Superior temporal gyrus (tissue), 1 donor: ENCODE data around the gene SECISBP2.
"Not testable (repeated sequence)": the region's sequence is repeated elsewhere in the genome, so short reads cannot be mapped to it uniquely, and the experiment has no call there.

ENCODE experiments used
- DNase-seq: peaks from one replicate; pipeline ENCODE4 v3.0.0-alpha.2; 2016; ENCODE audit errors: extremely low spot score

The SECISBP2 gene

DNA sequence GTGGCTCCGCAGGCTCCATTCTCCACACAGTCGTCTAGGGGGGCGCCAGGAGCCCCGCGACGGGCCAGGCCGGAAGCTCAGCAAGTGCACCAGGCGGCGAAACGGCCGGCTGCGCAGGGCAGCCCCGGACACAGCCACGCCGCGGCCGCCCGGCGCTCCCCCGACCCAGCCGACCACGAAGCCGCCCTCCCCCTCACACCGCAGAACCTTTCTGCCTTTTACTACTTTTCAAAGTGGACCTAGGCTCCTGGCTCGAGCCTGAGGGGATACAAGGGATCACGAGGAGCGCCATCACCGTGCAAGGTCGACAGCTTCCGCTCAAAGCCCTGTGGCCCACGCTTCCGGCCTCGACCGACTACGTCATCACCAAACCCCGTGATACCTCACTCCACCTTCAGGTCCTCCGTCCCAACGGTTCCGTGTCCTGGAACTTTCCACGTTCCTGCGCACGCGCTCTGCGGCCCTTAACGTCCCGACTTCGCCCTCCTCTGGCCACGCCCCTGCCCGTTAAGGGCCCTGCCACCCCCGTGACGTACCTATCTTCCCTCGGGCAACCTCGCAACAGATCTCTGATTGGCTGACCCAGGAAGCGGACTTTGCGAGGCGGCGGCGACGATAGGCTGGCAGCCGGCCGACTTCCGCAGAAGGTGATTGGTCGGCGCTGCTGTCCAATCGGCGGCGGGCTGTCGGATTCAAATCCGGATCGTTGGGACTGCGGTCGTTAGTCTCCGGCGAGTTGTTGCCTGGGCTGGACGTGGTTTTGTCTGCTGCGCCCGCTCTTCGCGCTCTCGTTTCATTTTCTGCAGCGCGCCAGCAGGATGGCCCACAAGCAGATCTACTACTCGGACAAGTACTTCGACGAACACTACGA lies 7.6 kb upstream of the SECISBP2 start, which contains the start of gene CKS2:
CKS2 (plus strand) TSS at position 721 of the 871 bp plus-strand sequence; CDS start at position 819, 98 bp downstream.
- peak; percentile 100 for DNase-seq

DNA sequence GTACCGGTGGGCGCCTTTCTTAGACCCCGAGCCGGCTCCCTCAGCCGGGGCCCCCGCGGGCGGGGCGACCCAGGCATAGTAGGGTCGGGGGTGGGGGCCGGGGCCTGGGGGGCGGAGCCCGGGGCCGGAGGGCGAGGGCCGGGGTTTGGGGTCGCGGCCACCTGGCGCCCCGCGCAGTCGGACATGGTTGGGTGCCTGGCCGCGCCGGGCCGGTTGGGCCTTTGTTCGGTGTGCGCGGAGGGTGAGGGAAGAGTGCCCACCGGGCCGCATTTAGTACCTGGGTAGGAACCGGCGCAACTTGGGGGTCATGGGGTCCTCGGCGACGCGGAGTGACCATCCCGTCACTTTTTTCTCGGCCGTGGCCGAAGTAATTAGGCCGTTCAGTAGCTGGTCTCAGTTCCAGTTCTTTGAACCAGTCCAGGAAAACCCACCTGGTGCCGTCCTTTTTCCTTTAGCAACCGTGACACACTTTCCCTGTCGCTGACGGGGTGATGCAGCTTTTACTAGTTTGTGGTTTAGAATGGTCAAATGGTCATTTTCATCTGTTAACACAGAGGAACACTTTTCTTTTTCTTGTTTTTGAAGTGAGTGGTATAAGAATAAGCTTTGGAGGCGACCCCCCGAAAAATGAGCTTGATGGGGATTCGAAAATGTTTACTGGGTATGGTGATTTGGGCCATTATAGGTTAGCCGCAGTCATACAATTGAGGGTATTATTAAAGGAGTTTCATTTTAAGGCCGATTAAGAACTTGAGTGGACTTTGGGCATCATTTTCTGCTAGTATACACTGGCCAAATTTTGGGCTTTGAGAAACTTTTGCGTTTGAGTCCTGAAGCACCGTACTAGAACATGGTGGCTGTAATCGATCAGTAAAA lies 6.7 kb upstream of the SECISBP2 start:
- no peak for DNase-seq

GRCh38 chr9:89312222-89312571 lies 6.1 kb upstream of the SECISBP2 start:
- no peak for DNase-seq

DNA sequence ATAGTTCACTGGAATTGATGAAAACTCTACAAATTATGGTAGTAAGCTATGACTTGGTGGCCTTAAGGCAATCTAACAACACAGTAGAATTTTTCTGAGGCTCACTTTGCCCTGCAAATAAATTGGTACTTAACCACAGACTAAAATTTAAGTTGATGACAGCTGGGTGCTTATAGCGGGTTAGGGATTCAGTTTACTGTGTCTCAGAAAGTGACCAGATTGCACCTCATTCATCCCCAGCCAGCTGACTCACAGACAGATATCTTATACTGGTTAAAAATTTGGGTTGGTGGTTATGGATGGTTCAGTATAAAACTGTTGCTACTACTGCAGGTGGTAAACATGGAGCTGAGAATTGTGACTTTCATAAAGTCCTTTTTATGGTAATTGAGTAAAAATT lies 4.5 kb upstream of the SECISBP2 start:
- DNase-seq: no peak

- DNase-seq: no peak
Measured at GRCh38 chr9:89314955-89315354, 3.3 kb upstream of the SECISBP2 start.

DNA sequence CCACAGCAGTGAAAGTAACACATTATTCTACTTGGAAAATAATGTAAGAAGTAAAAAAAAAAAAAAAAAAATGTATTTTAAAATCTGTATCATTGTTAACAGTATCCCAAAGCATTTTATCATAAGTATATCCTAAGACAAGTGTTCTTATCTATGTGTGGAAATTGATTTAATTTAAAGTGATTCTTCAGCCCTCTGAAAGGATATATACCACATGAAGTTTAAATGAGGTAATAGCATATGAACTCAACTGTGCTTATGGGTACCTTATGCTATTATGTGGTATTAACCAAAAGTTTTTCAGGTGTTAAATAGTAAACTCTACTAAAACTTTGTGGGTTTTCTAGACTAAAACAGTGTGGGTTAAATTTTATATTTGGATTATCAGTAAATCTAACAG lies 2.8 kb upstream of the SECISBP2 start:
- DNase-seq: no peak

DNA sequence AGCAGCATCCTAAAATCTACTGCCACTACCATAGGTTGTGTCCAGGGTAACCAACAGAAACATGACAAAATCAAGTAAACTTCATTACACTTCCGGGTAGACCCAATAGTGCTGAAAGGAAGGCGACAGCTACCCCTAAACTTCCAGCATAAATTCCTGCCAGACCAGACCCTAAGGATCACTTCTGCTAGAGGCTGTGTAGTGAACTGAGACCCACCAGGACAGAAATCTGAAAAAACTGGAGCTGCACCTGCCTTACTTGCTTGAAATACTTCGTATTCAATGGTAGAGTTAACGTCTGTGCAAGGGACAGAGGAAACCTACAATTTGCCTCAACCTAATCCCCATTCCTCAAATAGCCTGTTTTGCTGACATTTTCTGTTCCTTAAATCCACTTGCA lies 1.0 kb upstream of the SECISBP2 start:
- no peak for DNase-seq

- DNase-seq: peak; percentile 22
Measured at GRCh38 chr9:89319015-89319905, 960 bp downstream of the SECISBP2 start.

DNA sequence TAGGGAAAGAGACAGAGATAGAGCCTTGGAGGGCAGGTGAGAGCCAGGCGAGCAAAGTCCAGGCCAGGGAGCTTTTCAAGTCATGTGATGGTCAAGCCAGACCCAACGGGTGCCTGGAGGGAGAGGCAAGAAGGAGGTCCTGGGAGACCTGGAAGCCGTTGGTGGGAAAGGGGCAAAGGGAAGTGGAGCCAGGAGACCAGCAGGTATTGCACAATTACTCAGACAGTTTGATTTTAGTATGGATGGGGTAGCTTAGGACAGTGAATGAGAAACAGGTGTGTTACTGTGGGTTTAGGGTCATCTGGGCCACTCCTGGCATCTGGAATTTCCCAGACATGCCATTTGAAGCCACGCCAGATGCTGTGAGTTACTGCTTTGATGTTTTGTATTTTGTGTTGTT lies 5.1 kb downstream of the SECISBP2 start:
- no peak for DNase-seq

- DNase-seq: no peak
Measured at GRCh38 chr9:89325733-89326132, 7.4 kb downstream of the SECISBP2 start.

DNA sequence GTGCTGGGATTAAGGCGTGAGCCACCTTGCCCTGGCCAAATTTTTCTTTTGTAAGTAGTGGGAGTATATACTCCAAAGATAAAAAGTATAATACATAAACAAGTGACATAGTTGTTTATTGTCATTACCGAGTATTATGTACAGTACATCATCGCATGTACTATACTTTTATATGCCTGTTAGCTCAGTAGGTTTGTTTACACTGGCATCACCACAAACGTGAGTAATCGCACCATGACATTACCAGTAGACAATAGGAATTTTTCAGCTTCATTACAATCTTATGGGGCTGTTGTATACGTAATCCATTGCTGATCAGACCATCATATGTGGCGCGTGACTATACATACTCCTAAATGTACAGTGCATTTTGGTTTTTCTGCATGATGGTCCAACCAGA lies 9.8 kb downstream of the SECISBP2 start:
- no peak for DNase-seq

DNA sequence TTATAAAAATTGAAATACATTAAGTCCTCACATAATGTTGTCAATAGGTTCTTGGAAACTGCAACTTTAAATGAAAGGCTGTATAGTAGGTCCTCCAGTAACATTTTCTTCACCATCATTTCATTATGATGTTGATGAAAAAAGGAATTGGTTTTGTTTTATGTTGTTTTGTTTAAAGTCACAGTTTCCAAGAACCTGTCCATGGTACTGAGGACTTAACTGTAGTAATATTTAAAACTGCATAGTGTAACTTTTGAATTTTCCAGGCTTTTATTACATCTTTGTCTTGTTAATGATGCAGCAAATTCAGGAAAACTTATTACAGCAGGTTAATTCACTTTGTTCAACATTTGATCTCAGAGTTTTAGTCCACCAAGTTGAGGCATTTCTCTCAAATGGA lies 11.6 kb downstream of the SECISBP2 start:
- DNase-seq: no peak

DNA sequence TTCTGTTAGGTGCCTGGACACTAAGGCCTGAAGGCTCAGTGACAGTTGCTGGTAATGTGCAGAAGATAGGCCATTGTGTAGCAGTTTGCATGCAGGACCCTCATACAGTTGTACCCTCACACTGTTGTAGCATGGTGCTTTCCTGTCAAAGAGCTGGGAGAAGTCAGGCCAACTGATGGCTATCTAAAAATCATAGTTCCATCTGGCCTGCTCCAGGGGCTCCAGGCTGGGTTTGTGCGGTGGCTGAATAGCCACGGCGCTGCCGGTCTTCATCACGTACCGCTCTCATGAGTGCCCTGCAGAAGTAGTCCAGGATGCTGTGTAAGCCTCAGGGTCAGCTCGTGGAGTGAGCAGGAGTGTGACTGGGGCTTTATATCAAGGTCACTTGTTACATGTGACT lies 12.2 kb downstream of the SECISBP2 start:
- DNase-seq: no peak

- no peak for DNase-seq
Measured at GRCh38 chr9:89339807-89340206, 21.5 kb downstream of the SECISBP2 start.

DNA sequence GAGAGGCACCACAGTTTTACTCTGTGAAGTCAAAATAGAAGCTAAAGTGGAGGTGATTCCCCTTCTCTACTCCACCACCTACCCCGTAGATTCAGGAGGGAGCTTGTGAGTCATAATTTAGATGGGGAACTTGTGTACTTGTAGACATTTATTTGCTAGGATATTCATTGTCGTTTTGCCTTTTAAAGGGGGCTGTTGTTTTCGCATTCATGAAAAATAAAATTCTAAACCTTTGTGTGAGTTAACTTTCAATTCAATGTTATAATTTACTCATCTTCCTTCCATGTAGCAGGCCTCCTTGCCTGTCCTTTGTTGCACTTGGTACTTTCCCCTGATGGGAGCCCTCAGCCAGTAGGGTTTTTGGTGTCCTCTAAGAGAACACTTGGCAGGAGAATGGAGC lies 22.0 kb downstream of the SECISBP2 start:
- no peak for DNase-seq

GRCh38 chr9:89342213-89342612 lies 23.9 kb downstream of the SECISBP2 start:
- DNase-seq: no peak

DNA sequence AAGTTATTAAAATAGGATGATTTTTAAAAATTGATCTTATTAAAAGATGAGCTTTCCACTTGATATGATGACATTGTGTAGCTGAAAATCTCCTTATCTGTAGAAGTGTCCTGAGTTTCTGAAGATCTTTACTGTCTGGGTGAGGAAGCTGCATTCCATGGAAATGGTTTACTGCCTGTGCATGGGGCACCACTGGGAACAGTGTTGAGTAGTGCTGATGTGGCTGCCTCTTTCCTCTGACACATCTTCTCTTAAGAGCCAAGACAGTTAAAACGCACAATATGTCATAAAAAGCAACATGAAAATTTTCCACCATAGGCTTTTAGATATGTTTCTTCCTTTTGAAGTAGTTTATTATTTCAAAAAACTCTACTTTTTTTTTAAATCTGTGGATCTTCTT lies 24.6 kb downstream of the SECISBP2 start:
- no peak for DNase-seq

DNA sequence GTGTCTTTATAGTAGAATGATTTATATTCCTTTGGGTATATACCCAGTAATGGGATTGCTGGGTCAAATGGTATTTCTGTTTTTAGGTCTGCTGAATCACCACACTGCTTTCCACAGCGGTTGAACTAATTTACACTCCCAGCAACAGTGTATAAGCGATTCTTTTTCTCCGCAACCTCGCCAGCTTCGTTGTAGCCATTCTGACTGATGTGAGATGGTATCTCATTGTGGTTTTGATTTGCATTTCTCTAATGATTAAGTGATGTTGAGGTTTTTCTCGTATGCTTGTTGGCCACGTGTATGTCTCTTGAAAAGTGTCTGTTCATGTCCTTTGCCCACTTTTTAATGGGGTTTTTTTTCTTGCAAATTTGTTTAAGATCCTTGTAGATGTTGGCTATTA lies 25.5 kb downstream of the SECISBP2 start:
- not testable (repeated sequence) for DNase-seq

- no peak for DNase-seq
Measured at GRCh38 chr9:89345476-89345875, 27.2 kb downstream of the SECISBP2 start.

- DNase-seq: no peak
Measured at GRCh38 chr9:89346696-89347095, 28.4 kb downstream of the SECISBP2 start.

- no peak for DNase-seq
Measured at GRCh38 chr9:89347651-89348050, 29.4 kb downstream of the SECISBP2 start.

GRCh38 chr9:89349607-89350006 lies 31.3 kb downstream of the SECISBP2 start:
- no peak for DNase-seq
